ELF-1 (cell line): ENCODE results near the gene MICAL3.

Experiments used
- DNase-seq: peaks from one replicate; pipeline ENCODE4 v3.0.0-alpha.2; 2016; ENCODE audit warnings: low read depth, low spot score

The MICAL3 gene

DNA sequence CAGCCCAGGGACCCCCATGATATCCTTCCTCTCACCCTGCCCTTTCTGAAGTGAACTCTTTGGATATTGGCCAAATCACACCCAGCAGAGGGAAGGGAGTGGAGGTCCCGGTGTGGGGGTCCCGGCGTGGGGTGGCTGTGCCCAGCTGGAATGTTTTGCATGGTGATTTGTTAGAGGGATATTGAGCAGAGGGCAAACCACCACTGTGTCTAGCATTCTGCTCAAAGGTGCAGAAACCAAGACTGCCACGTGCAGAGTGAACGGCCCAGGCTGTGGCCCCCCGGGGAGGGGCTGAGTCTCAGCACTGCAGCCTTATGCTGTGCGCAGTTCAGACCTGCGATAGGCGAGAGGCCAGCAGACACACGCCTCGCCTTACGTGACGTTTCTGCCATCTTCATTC is 242.2 kb downstream of the MICAL3 start:
- DNase-seq, result no peak

GRCh38 chr22:17781319-17782031 is 242.9 kb downstream of the MICAL3 start:
- no peak for DNase-seq

- no peak for DNase-seq
Measured at GRCh38 chr22:17780741-17781318, 243.5 kb downstream of the MICAL3 start.

- no peak for DNase-seq
Measured at GRCh38 chr22:17780116-17780740, 244.1 kb downstream of the MICAL3 start.

- DNase-seq, result peak; percentile 41
Measured at GRCh38 chr22:17779286-17780115, 244.9 kb downstream of the MICAL3 start.

DNA sequence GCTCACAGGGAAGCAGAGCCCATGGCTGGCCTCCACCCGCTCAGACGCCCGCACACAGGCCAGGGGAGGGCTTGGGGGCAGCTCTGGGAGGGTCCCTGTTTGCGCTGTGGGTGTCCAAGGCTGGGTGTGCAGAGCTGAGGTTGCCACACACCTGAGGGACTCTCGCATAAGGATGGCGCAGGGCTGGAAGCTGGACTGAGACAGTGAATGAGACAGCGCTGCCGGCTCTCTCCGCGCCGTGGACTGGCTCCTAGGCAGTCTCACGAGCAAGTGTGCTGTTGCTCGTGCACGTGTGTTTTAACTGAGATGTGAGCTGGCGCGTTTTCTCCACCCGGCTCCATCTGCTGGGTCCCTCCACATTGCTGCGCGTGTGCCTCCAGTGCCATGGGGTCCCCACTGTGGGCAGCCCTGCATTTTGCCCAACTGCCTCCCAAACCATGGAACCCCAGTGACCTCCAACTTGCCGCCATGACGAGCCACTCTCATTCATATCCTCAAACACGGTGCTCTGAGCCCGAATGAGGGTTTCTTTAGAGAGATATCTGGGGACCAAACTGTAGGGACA is 245.9 kb downstream of the MICAL3 start:
- no peak for DNase-seq

DNA sequence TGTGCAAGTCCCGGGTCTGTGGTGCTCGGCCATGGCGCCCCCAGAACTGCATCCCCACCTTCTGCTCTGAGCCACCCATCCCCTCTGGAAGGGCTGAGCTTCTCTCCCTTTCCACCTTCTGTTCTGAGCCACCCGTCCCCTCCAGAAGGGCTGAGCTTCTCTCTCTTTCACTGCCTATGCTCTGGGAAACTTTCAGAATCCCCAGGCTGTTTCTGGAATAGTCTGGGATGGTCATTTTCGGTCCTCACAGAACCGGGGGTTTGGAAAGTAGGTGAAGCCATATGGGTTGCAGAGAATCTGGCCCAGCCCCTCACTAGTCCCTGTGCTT is 246.7 kb downstream of the MICAL3 start:
- DNase-seq, result no peak

DNA sequence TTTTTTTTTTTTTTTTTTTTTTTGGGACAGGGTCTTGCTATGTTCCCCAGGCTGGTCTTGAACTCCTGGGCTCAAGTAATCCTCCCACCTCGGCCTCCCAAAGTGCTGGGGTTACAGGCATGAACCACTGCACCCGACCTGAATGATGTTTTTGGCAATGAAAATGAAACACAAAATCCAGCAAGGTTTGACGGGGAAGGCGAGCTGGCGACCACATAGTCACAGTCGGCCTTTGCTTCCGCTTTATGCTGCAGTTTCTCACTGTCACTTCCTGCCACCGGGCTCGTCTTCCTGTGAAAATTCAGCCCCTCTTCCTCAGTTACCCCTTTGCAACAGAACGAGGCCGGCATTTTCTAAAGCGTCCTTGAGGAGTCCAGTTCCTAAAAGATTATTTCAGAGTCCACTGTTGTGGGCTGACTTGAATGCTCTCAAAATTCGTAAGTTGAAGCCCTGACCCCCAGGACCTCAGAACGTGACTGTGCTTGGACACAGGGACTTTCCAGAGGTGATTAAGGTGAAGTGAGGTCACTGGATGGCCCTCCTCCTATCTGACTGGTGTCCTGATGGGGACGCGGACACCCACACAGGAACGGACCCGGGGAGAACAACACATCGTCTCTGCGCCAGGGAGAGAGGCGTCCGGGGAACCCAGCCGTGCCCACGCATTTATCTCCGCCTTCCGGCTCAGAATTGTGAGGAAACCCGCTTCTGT is 247.2 kb downstream of the MICAL3 start:
- DNase-seq, result no peak

DNA sequence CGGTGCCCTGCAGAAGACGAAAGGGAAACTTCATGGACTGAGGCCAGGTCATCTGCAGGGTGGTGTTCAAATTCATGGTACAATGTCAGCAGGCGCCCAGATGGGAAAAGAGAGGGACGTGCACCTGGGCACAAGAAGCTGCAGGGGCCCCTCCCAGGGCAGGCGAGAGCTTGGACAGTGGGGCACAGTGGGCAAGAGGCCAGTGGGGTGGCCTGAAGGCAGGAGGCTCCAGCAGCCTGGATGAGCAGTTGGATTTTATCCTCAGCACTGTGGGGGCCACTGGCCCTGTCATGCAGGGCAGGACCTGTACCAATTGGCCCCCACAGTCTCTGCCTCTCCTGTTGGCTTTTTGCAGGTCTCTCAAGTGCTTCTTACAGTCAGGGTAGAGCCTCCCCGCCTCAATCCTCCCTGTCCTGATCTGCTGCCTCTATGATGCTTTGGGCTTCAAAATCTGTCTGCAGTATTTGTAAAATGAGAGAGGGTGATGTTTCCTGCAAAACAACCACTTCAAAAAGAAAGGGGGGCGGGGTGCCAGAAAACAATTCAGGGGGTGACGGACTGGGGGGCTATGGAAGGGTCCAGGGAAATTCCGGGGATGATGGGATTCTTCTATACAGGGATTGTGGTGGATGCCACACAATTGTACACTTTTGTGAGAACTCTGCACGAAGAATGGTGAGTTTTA is 248.4 kb downstream of the MICAL3 start:
- no peak for DNase-seq

DNA sequence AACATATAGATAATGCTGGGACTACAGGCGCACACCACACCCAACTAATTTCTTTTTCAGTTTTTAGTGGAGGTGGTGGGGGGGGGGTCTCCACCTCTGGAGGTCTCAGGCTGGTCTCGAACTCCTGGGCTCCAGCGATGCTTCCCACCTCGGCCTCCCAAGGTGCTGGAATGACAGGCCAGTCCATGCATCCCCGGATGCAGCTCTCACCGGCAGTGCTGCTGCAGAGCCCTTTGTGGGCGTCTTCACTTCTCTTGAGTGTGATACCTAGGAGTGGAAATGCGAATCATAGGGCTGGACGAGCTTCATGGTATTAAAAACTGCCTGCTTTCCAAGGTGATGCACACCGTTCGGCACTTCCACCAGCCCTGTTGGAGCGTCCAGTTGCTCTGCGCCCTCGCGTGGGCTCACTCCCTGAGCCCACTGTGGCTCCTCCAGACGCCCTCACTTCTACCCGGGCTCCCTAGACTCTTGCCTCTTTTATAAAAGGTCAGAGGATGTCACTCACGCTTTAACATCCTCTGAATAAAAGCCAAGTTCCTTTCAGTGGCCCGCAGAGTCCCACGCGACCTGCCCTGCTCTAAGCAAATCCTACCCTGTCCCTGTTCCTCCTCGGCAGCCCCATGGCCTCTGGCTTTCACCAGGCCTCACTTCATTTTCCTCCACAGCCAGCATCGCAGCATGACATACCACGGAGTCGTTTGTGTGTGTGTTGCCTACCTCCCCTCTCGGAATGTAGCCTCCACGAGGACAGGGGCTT is 249.3 kb downstream of the MICAL3 start:
- DNase-seq, result no peak

DNA sequence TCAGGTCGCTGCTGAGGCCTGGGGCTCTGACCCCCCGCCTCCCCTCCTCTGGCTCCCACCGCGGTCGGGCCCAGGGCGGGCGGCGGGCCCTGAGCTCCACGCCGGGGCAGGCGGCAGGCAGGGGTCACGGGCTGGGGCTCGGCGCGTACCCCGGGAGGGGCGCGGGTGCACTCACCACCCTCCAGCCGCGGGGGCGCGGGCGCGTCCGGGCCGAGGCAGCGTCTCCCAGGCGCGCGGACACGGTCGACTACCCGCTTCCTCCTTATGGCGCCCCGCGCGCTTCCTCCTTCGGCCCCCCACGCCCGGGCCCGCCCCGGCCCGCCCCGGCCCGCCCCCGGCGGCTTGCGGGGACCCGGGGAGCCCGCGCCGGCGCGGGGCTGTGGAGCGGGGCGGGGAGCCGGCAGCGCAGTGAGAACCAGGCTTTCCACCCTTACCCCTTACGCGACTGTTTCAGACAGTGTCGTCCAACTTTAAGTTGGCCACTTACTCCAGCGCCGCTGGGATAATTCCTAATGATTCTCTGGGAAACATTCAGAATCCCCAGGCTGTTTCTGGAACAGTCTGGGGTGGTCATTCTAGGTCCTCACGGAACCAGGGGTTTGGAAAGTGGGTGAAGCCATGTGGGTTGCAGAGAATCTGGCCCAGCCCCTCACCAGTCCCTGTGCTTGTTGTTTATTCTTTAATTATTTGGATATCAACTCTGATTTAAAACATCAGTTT is 250.0 kb downstream of the MICAL3 start, which contains the start of gene BID:
Gene BID (minus strand): TSS at position 264 of the 720 bp plus-strand sequence. CDS start 24,353 bp downstream, outside the sequence.
- no peak for DNase-seq

DNA sequence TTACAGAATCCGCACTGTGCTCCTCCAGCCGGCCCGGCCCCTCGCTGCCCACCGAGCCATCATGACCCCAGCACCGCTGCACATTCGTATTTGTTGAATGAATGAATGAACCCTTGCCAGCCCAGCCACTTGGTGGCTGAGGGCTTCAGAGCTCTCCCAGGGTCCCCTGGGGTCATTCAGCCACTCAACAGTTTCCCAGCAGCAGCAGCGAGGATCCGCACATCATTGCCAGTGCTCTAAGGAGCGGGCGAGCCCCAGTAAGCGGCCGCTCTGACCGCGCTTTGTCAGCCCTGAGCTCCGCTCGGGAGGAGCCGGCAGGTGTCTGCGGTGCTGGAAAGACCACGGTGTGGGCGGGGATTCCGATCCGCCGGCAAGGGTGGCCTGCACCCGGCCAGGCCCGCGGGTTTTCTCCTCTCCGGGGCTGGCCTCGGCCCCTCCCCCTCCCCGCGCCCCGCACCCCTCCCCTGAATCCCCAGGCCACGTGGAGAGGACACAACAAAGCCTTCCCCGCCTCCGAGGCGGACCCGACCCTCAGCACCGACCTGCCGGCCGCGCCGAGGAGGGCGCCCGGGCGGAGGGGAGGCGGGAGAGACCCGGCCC is 250.7 kb downstream of the MICAL3 start:
- DNase-seq, result peak; percentile 69

DNA sequence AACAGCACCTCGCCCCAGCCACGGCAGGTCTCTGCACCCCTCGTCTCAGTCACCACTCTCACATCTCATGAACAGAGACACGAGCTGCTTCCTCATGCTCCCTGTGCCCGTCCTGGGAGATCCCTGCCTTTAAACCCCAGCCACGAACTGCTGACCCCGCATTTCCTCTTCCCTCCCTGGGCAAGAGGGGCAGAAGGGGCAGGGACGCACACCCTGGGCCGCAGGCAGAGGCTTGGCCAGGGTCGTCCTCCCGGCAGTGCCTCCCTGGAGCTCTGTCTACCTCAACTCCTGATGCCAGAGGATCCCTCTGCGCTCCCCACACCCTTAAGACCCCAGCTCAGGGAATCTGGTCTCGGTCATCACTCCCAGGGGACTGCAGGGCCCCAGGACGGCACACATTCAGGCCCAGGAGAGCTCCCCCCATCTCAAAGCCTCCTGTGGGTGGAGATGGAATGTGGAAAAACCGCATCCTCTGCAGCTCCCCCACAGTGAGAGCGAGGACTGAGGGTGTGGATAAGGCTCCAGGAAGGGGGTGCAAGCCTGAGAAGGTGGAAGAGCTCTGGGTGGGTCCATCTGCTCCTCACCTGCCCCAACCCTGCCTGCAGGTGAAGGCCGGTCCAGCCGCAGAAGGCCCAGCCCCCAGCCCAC is 251.3 kb downstream of the MICAL3 start:
- no peak for DNase-seq

- no peak for DNase-seq
Measured at GRCh38 chr22:17772249-17772957, 252.0 kb downstream of the MICAL3 start.

GRCh38 chr22:17770180-17771077 is 253.9 kb downstream of the MICAL3 start:
- no peak for DNase-seq

- DNase-seq, result no peak
Measured at GRCh38 chr22:17769716-17770082, 254.7 kb downstream of the MICAL3 start.
